Activated T-helper 1 cell treated with anti-CD3 and anti-CD28 coated beads, Interleukin-12 subunit alpha, Interleukin-12 subunit beta, Interleukin-2, Interleukin-4 antibody, amounts not matched to agents 30 ng/mL and 10 ng/mL and 1 ng/mL, durations not matched to agents 14 hours and 24 hours and 36 hours (primary cell): ENCODE measurements around the gene CCDC171. TPM values are rescaled to one million over a fixed set of nuclear protein-coding genes. Genes with fewer than 3 reads are reported as not detected.
"Not testable (repeated sequence)": the region's sequence is repeated elsewhere in the genome, so short reads cannot be mapped to it uniquely, and the experiment has no call there.

Experiments
- DNase-seq: peaks from one replicate; pipeline ENCODE4 v3.0.0; 2021; ENCODE audit warnings: low spot score
- H3K27ac Mint-ChIP-seq: one replicate; pipeline ENCODE4 v1.8.0; 2021; ENCODE audit warnings: mild to moderate bottlenecking, mixed read lengths
- H3K27me3 Mint-ChIP-seq: one replicate; pipeline ENCODE4 v1.8.0; 2022; ENCODE audit warnings: mild to moderate bottlenecking, moderate library complexity, mixed read lengths; ENCODE audit not compliant: insufficient read depth
- H3K36me3 Mint-ChIP-seq: one replicate; pipeline ENCODE4 v1.8.0; 2021; ENCODE audit warnings: low read depth, mixed read lengths
- H3K4me1 Mint-ChIP-seq: one replicate; pipeline ENCODE4 v1.8.0; 2021; ENCODE audit warnings: low read depth, mixed read lengths
- H3K4me3 Mint-ChIP-seq: one replicate; pipeline ENCODE4 v1.8.0; 2021; ENCODE audit warnings: mild to moderate bottlenecking, moderate library complexity, mixed read lengths
- H3K9me3 Mint-ChIP-seq: one replicate; pipeline ENCODE4 v1.8.0; 2021; ENCODE audit warnings: mixed read lengths
- intact Hi-C: fragments of 100-400 bp; cut with micrococcal nuclease; formaldehyde crosslinking; loops from one replicate; pipeline ENCODE4 v1.15.1; 2024
- total RNA-seq: library from RNA; stranded (reverse); gene quantifications from 2 replicates; pipeline ENCODE4 v1.2.3, GENCODE V29; 2022

Gene CCDC171
- total RNA-seq, 1 donor from 2014 or later: 2.0 TPM

GRCh38 chr9:15584379-15584778 lies 31.5 kb downstream of the CCDC171 start:
- Mint-ChIP-seq H3K9me3 (peaks cover 7% of the 10 kb centered on the region), H3K4me3 (no peak overlapping the region), H3K4me1 (no peaks in the 10 kb centered on the region), H3K27me3 (no peaks in the 10 kb centered on the region), H3K36me3 (no peaks in the 10 kb centered on the region), H3K27ac (no peak overlapping the region)
- intact Hi-C loops: no loop called here
- DNase-seq: no peak

- Mint-ChIP-seq H3K27ac (no peak overlapping the region), H3K36me3 (no peaks in the 10 kb centered on the region), H3K9me3 (no peaks in the 10 kb centered on the region), H3K4me3 (no peak overlapping the region), H3K27me3 (peaks cover 12% of the 10 kb centered on the region), H3K4me1 (no peaks in the 10 kb centered on the region)
- no peak for DNase-seq
- intact Hi-C loops: no loop called here
Measured at GRCh38 chr9:15592317-15592716, 39.5 kb downstream of the CCDC171 start.

DNA sequence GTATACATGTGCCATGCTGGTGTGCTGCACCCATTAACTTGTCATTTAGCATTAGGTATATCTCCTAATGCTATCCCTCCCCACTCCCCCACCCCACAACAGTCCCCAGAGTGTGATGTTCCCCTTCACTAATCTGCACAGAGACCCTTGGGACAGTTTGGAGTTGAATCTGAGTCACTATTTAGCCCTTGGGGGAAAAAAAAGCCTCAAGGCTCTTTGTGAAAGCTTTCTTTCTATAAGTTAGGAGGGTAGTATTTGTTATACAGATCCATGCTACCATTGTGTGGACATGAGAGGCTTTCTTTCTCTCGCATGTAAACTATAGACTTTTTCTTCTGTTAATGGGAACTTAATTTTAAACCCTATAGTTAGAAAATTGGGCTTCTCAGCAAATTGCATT lies 40.1 kb downstream of the CCDC171 start:
- H3K4me3 Mint-ChIP-seq, H3K27ac Mint-ChIP-seq, H3K9me3 Mint-ChIP-seq, DNase-seq, intact Hi-C loops, H3K4me1 Mint-ChIP-seq, H3K36me3 Mint-ChIP-seq: not testable (repeated sequence)
- H3K27me3 Mint-ChIP-seq: peaks cover 12% of the 10 kb centered on the region

- not testable (repeated sequence) for H3K27ac Mint-ChIP-seq, DNase-seq, H3K27me3 Mint-ChIP-seq, H3K4me1 Mint-ChIP-seq, H3K36me3 Mint-ChIP-seq, H3K4me3 Mint-ChIP-seq, H3K9me3 Mint-ChIP-seq
- intact Hi-C loops: loop anchor here (10.0 kb wide), 1 partner anchor 246 kb away; no protein-coding TSS in a partner anchor
Measured at GRCh38 chr9:15600666-15601330, 48.0 kb downstream of the CCDC171 start.

- Mint-ChIP-seq H3K27ac (no peak overlapping the region), H3K9me3 (no peaks in the 10 kb centered on the region), H3K27me3 (no peaks in the 10 kb centered on the region), H3K4me3 (no peak overlapping the region), H3K36me3 (no peaks in the 10 kb centered on the region), H3K4me1 (peaks cover 7% of the 10 kb centered on the region)
- DNase-seq: no peak
- intact Hi-C loops: loop anchor here (1.0 to 10.0 kb wide), 10 partner anchors 35 to 502 kb away; partner anchors contain the start of genes PSIP1 and SNAPC3
Measured at GRCh38 chr9:15606643-15607472, 54.0 kb downstream of the CCDC171 start.

DNA sequence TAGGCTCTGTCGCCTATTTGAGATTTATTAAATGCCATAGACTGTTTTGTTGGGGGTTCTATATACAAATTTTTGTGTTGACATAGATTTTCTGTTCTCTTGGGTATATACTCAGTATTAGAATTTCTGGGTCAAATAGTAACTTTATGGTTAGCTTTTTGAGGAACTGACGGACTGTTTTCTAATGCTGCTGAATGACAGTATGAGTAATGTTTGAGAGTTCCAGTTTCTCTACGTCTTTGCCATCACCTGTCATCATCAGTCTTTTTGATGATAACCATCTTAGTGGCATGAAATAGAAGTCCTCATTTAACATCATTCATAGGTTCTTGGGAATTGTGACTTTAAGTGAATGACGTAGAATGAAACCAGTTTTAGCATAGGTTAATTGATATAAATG lies 60.1 kb downstream of the CCDC171 start:
- Mint-ChIP-seq H3K27me3 (no peaks in the 10 kb centered on the region), H3K27ac (no peak overlapping the region), H3K36me3 (no peaks in the 10 kb centered on the region), H3K4me1 (no peaks in the 10 kb centered on the region), H3K9me3 (no peaks in the 10 kb centered on the region), H3K4me3 (no peak overlapping the region)
- DNase-seq: no peak
- intact Hi-C loops: no loop called here

DNA sequence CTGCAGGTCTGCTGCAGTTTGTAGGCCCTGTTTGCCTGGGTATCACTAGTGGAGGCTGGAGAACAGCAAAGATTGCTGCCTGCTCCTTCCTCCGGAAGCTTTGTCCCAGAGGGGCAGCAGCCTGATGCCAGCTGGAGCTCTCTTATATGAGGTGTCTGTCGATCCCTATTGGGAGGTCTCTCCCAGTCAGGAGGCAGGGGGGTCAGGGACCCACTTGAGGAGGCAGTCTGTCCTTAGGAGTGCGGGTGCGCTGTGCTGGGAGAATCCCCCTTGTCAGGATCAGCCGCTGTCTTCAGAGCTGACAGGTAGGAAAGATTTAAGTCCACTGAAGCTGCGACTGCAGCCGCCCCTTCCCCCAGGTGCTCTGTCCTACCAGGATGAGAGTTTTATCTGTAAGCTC lies 64.9 kb downstream of the CCDC171 start:
- Mint-ChIP-seq H3K9me3 (no peaks in the 10 kb centered on the region), H3K27ac (no peak overlapping the region)

GRCh38 chr9:15618540-15619331 lies 65.9 kb downstream of the CCDC171 start:
- Mint-ChIP-seq H3K27me3 (peaks cover 2% of the 10 kb centered on the region), H3K27ac (no peak overlapping the region)

More for the DNA sequence above, 64.9 kb downstream of the CCDC171 start:
- intact Hi-C loops: no loop called here
- peaks cover 2% of the 10 kb centered on the region for H3K27me3 Mint-ChIP-seq
- H3K36me3 Mint-ChIP-seq: no peaks in the 10 kb centered on the region
- H3K4me1 Mint-ChIP-seq: no peaks in the 10 kb centered on the region
- H3K4me3 Mint-ChIP-seq: no peak overlapping the region
- DNase-seq: no peak

GRCh38 chr9:15622318-15622971 lies 69.6 kb downstream of the CCDC171 start:
- intact Hi-C loops: no loop called here
- H3K9me3 Mint-ChIP-seq: no peaks in the 10 kb centered on the region
- no peaks in the 10 kb centered on the region for H3K36me3 Mint-ChIP-seq
- no peaks in the 10 kb centered on the region for H3K4me1 Mint-ChIP-seq
- peaks cover 2% of the 10 kb centered on the region for H3K27me3 Mint-ChIP-seq
- DNase-seq: no peak
- no peak overlapping the region for H3K27ac Mint-ChIP-seq
- H3K4me3 Mint-ChIP-seq: no peak overlapping the region

More at GRCh38 chr9:15618540-15619331, 65.9 kb downstream of the CCDC171 start:
- Mint-ChIP-seq H3K4me1 (no peaks in the 10 kb centered on the region), H3K36me3 (no peaks in the 10 kb centered on the region), H3K9me3 (no peaks in the 10 kb centered on the region), H3K4me3 (no peak overlapping the region)
- DNase-seq: no peak
- intact Hi-C loops: no loop called here

- intact Hi-C loops: no loop called here
- no peaks in the 10 kb centered on the region for H3K27me3 Mint-ChIP-seq
- no peaks in the 10 kb centered on the region for H3K9me3 Mint-ChIP-seq
- H3K4me3 Mint-ChIP-seq: no peak overlapping the region
- no peak for DNase-seq
- no peak overlapping the region for H3K27ac Mint-ChIP-seq
- H3K4me1 Mint-ChIP-seq: no peaks in the 10 kb centered on the region
- no peaks in the 10 kb centered on the region for H3K36me3 Mint-ChIP-seq
Measured at GRCh38 chr9:15635752-15636151, 82.9 kb downstream of the CCDC171 start.

DNA sequence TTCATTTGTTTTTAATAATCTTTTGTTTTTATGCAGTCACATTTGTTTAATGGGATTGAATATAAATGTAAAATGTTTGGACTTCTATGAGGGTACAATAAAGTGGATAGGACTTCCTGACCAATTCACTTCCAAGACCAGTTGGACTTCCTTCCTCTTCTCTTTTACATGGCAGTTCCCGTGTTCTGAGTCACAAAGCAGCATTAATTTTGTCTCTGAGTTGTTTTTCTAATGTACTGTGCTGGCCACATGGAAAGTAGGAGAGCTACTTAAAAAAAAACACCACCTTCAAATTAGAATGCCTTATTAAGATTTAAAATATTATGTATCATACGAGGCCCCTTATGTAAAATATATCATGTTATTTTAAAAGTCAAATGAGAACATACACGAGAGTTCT lies 87.3 kb downstream of the CCDC171 start:
- Mint-ChIP-seq H3K36me3 (no peaks in the 10 kb centered on the region), H3K27ac (no peak overlapping the region), H3K4me3 (no peak overlapping the region), H3K4me1 (no peaks in the 10 kb centered on the region), H3K27me3 (no peaks in the 10 kb centered on the region), H3K9me3 (no peaks in the 10 kb centered on the region)
- intact Hi-C loops: no loop called here
- no peak for DNase-seq

- no peak for DNase-seq
- intact Hi-C loops: no loop called here
- Mint-ChIP-seq H3K4me1 (no peaks in the 10 kb centered on the region), H3K27ac (no peak overlapping the region), H3K4me3 (no peak overlapping the region), H3K9me3 (no peaks in the 10 kb centered on the region), H3K27me3 (no peaks in the 10 kb centered on the region), H3K36me3 (no peaks in the 10 kb centered on the region)
Measured at GRCh38 chr9:15641291-15641690, 88.4 kb downstream of the CCDC171 start.
